ENCODE measurements around the gene SORL1-AS1.

The SORL1-AS1 gene

DNA sequence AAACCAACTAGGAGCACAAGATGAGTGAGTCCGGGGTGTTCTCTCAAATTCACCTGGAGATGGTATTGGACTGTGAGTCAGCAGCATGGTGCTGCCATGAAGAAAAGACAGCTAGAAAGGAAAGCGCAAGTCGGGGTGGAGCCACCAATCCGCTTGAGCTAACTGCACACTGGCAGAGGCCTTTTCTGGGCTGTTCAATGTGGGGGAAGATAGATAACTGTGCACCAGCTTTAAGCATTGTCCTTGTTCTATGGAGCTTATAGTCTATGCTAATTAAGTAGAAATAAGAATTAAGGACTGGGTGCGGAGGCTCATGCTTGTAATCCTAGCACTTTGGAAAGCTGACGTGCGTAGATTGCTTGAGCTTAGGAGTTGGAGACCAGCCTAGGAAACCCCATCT, 21.9 kb upstream of the SORL1-AS1 start:
- no peak for DNase-seq

DNA sequence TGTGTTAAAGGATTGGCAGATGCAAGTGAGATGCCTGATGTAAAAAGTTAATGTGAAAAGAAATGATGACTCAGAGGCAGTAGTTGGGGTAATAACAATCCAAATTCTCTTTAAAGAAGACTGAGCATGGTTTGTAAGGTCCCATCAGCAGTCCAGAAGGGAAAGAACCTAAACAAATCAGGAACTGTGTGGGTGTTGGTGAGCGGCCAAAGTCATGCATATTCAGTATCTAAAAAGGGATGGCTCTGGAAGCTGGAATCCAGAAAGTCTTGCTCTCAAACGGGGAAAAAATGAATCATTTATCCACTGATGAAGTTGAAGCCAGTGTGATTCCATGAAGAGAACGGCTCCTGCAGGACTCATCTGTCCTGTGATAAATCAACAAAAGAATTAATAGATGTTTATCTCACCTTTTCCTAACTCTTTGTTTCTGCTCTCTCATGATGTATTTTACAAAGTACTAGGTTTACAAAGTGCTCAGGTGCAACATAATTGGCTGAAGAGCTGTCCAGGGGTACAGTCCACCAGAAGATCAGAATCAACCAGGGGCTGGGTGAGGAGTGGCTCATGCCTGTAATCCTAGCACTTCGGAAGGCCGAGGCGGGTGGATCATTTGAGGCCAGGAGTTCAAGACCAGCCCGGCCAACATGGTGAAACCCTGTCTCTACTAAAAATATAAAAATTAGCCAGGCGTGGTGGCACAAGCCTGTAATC, 20.5 kb upstream of the SORL1-AS1 start:
- no peak for DNase-seq

DNA sequence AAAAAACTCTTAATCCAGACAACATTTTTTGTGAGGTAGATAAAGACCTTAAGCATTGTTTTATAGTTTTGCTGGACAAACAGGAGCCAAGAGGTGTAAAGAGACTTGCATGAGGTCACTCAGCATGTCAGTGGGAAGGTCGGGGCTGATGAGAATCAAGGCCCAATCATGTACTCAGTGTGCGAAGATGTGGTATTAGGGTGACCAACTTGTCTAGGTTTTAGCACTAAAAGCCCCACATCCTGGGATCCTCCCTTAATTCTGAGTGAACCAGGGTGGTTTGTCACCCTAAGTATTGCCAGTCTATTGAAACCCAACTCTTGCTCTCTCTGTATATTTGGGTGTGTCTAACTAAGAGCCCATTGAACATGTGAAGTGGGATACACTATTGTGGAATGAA, 19.5 kb upstream of the SORL1-AS1 start:
- DNase-seq: no peak

- no peak for DNase-seq
Observed at GRCh38 chr11:121471167-121471566, 18.4 kb upstream of the SORL1-AS1 start.

DNA sequence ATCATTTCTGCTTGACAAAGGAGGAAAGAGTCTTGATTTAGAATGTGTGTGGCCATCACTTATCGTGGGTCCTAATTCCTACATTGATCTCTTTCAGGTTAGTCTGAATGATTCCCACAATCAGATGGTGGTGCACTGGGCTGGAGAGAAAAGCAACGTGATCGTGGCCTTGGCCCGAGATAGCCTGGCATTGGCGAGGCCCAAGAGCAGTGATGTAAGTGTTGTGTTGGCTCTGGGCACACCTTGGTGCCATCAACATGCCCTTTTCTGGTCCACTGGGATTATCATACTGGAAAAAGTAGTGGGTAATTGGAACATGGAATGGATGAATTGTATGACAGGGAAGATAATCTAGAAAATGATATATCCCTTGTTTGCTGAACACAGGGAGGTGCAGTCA, 17.1 kb upstream of the SORL1-AS1 start:
- DNase-seq: no peak

DNA sequence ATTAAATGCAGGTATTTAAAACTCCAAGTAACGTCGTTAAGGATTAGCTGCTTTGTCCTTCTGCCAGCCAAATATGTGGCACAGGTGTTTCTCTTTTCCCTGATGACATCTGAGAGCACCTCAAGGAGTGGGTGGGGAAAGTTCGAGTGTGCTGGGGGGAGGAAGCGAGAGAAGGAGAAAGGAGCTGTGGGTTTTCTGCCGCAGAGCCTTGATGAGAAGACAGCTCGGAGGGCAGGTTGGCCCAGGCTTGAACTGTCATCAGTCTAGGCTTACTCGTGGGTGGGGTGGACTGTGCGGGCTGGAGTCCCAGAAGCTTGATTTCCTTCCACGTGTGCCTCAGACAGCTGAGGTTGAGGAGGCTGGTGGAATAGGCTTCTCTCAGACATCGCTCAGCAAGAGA, 15.2 kb upstream of the SORL1-AS1 start:
- DNase-seq: no peak

- DNase-seq: no peak
Observed at GRCh38 chr11:121467471-121467870, 14.7 kb upstream of the SORL1-AS1 start.

- peak; percentile 66 to 96 for DNase-seq
Observed at GRCh38 chr11:121466063-121466794, 13.5 kb upstream of the SORL1-AS1 start.

DNA sequence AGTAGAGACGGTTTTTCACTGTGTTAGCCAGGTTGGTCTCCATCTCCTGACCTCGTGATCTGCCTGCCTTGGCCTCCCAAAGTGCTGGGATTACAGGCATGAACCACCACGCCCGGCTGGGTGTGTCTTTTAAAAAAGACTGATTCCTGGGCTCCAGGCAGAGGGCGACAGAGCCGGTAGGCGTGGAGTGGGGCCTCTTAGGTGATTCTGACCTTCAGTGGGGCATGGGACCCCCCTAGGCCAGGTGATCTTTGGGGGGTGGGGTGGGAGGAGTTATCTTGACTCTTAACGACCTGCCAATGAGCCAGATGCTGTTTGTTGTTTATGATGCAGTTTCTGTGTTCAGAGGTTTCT, 12.9 kb upstream of the SORL1-AS1 start:
- DNase-seq: peak in 1 of 2 experiments; percentile 53

GRCh38 chr11:121464352-121464946, 11.7 kb upstream of the SORL1-AS1 start:
- peak; percentile 74 to 89 for DNase-seq

DNA sequence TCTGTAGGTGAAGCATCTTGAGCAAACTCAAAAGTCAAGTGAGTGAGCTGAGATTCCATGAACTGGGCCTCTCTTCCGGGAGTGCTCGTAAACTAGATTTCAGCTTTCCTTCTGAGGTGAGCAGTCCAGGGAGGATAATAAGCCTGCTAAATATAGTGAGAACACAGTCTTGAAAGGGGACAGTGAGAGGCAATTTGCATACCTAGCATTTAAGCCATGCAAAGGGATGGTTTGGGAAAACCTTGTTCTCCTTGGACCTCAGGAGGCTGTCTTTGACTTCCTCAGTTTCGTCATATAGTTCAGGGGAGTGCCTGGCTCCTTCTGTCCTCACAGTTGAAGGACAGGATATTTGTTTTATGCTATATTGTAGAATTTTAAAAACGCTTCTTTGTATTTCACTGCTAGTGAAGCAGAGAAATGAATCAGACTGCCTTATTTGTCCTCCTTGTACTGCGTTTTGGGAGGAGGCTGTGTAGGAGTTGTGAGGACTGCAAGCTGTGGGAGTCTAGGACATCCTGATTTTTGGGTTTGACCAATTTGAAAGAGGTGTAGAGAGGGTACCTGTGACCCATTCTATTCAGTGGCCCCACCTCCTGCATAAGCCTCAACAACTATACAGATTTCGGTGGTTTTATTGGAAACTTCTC, 11.0 kb upstream of the SORL1-AS1 start:
- no peak for DNase-seq

- no peak for DNase-seq
Observed at GRCh38 chr11:121461843-121462242, 9.1 kb upstream of the SORL1-AS1 start.

DNA sequence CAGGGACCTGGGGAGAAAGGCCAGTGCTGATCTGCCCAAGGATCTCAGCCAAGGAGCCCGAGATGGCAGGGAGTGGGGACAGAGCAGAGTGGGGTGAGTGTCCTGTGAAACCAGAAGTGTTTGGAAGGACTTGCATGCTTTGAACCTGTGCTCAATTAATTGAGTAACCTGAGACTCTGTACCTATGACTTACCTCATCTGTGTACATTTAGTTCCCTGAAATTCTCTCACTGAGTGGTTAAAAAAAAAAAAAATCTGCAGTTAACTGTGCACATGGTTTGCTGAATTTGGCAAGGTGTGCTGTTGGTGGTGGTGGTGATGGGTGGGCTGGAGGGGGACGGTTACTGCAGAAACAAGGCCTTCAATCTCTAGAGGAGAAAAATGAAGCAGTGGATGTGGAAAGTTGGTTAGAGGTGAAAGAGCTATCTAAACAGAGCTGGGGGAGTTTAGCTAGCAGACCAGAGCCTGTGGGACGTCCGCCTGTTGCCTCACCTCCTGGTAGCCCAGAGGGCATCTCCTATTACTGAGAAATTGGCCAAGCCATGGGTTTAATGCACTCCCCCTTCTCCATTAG, 8.3 kb upstream of the SORL1-AS1 start:
- DNase-seq: no peak

DNA sequence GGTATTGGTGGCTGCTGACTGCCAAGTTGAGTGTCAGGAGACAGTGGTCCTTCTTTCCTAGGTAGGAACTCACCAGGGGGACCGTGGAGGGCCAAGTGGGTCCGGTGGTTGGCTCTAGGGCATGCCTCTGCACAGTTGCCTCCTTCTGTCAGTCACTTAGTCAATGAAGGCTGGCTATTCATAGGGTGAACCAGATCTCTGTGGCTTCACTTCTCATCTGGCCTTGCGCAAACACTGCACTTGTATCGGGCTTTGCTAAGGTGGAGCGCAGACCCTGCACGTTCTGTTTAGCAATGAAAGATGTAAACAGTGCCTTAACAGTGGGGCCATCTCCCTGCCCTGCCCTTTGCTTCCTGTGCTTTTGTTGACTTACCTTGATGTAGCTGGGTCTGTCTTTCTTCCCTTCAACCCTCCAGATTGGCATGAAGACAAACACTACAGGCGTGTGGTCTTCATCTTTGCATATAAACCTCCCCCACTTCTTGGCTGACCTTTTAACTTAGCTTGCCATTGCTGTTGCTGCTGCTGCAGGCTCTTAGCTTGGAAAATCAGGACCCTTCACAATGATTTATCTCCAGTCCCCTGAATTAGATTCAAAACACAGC, 6.7 kb upstream of the SORL1-AS1 start:
- no peak for DNase-seq

DNA sequence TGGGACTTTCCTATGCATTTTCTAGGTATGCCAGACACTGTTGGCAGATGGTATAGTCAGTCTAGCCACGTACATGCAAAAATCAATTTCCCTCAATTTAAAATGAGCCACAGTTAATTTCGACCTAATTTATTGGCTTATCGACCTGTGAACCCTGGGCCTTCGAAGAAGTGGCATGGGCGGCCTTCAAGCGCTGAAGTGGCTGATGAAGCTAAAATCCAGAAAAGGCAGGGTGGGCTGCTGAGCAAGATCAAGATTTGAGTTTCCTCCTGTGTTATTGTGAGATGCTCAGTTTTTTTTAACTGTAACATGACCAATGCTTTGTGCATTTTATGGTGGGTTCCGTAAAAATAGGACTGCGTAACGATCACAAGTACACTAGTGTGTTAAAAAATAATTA, 5.8 kb upstream of the SORL1-AS1 start:
- no peak for DNase-seq

- no peak for DNase-seq
Observed at GRCh38 chr11:121456816-121457431, 4.2 kb upstream of the SORL1-AS1 start.

DNA sequence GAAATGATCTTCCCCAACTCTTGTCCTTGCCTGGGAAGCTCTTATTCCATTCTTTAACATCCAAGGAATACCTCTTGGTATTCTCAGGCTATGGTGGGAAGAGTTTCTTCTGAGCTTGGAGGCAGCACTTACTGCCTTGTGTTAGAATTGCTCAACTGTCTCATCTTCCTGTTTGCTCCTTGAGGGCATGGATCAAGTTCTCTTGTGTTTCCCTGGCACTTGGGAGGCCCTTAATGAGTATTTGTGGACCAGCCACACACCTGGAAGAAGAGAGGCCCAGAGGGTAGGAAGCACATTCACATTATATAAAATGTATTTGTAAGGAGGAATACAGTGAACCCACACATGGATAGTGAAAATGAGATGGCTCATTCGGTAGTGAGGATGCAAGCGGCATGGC, 3.4 kb upstream of the SORL1-AS1 start:
- no peak for DNase-seq

DNA sequence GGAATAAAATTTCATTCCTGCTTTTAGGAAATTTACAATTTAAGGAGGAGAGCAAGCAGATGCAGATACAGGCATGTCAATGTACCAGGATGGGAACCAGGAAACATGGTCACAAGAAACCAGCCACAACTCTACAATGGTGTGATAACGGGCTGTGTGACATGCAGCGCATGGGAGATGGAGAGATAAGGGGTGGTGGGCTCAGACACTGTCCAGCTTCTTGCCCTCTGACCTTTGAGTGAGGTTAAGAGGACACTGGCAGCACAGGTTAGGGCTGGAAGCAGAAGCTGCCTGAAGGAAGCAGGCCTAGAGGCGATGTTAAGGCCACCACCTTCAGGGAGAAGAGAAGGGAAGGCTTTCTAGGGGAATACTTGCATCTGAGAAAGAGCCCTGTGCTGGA, 2.3 kb upstream of the SORL1-AS1 start:
- DNase-seq: no peak

DNA sequence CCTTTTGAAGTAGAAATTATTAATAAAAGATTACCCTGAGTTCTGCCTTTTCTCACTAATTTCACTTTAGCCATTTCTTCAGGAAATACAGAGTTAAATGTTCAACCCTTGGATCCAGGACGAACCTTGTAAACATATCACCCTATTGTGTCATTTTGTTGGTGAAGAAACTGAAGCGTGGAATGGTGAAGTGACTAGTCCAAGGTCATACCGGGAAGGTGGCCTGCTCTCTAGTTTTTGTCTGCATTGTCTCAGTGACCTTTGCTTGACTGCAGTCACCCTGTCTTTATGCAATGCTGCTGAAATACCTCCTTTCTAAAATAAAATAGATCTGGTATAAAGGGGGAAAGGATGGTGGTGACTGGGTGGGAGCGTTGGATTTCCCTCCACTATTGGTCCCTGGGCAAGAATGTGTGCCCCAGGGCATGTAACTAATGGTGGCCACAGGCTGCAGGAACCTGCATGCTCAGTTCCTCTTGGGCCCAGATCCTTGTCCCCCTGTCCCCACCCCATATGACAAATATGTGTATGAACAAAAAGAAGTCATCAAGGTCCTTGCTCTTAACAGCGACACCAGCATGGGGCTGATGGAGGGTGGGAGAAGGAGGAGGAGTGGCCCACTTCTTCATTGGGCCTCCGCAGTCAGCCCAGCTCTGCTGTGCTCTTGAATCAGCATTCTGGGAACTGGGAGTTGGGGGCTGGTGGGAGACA, 977 bp upstream of the SORL1-AS1 start:
- no peak for DNase-seq

DNA sequence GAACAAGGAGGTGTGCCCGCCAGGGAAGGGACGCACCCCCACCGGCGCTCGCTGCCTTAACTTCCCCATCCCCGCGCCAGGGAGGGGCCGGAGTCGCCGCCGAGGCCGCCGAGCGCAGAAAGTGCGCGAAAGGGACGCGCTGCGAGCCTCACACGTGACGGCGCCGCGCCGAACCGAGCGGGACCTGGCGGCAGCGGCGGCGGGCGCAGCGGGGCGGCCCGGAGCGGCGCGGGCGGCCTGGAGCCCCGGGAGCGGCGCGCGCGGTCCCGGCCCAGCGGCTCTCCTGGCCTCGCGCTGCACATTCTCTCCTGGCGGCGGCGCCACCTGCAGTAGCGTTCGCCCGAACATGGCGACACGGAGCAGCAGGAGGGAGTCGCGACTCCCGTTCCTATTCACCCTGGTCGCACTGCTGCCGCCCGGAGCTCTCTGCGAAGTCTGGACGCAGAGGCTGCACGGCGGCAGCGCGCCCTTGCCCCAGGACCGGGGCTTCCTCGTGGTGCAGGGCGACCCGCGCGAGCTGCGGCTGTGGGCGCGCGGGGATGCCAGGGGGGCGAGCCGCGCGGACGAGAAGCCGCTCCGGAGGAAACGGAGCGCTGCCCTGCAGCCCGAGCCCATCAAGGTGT, 670 bp downstream of the SORL1-AS1 start, which contains the start of gene SORL1:
TSS of gene SORL1 (plus strand) at position 329 of the 623 bp plus-strand sequence. CDS start at position 347, 18 bp downstream.
- DNase-seq: peak; percentile 63 to 71
